HG02610 (cell line): Measurements from ENCODE around the gene HOXA2.

Experiments used
- ATAC-seq: cut with Tn5 transposase; IDR thresholded peaks from one replicate; pipeline ENCODE4 v1.9.1; 2021; ENCODE audit warnings: mild to moderate bottlenecking, moderate library complexity; ENCODE audit not compliant: unreplicated experiment

The HOXA2 gene

DNA sequence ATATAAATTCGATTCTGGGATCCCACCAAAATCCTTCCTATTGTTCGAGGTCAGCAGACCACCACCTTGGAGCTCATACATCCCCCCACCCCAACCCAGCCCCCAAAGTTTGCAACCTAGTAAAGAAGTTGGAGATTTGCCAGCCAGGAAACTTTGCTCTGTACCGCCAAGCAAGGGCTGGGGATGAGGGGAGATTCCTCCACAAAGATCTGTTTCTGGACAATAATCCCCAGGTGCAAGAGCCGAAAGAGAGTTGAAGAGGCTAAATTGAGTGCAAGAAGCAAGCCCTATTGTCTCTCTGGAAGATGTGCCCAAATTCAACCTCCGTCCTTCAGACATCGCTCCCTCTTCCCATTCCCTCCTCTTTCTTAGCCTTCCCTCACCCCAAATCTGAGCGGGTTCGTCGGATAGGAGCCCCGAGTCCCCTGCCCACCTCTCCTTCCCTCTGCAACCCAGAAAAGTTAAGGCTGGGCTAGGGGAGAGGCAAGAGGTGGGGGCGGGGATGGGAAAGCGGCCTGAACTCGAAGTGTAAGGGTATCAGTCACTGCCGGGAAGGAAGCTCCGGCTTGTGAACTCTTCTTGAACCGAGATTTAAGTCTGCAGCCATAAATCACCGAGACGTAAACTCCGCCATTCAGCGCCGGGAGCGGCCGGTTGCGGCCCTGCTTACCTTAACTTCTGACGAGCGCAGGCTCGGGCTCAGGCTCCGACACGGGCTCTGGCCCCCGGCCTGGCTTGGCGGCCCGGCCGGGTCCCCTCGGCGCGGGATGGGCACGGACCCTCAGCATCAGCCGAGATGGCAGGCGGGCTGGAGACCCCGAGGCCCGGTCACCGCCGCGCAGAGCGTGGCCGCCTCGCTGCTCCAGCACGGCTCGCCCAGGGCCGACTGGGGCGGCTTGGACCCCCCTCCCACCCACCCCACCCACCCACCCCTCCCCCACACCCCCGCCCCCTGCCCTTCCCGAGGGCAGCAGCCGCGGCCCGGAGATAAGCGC, 10.8 kb upstream of the HOXA2 start:
- ATAC-seq, result no peak

DNA sequence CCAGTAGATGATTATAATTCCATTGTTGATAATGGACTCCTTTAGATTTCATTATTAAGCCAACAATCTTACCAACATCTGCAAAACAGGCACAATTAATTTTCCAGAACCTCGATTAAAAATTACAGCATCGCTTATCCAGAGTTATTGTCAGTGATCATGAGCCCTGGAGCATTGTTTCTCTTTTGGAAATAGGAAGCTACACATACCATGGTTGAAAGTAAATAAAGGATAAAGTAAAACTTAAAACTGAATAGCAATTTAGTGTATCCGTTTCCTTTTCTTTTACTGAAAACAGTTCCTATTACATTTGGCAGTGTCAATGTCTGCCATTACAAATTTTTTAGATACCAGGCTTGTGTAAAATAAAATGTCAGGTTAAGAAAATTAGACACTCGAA, 9.9 kb upstream of the HOXA2 start:
- ATAC-seq, result no peak

DNA sequence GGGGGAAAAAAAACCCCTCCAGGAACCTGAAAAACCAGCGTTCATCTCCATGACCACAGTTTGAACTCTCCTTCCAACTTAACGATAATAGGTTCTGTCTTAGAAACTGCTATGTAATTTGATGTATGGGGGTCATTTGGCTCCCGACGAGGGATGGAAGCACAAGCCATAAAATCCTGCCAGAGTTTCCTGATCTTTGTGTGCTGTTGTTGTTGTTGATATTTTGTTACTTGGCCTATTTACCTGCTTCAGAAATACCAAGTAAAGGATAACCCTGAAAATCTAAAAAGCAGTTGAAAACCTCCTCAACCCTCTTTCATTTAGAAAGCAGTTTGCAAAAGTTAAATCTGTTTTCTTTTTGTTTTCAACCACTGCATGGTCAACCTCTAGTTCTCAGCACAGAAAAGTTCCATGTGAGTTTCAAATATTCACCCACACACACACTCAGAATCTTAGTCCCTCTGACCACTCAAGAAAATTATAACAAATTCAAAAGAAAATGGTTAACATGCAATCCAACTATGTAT, 9.3 kb upstream of the HOXA2 start:
- no peak for ATAC-seq

DNA sequence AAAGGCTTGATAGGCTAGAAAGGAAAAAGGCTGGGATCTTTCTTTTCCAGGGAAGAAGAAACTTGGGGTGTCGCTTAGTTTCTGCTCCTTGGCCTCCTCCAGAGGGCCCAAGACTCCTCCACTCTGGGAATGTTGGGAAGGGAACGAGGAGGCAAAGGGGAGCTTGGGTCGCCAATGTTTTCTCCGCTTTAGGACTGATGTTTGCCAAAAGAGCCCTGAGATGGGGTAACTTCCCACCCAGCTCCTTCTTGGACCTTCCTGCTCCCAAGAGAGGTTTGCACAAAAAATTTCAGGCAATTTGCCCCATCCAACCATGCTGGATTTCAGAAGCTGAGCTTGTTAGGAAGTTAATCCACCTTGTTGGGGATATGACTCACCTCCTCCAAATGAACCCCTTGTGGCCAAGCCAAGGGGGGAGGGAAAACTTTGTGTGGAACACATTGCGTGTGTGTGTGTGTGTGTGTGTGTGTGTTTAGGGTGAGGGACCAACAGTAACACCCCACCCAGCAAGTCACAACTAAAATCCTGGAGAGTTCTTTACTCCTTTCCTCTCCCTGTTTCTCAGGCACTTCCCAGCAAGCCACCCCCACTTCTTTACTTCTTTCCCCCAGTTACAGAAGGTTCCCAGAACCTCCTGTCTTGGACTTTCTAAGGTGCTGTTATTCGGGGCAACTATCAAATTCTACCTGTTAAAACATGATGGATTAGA, 8.7 kb upstream of the HOXA2 start:
- no peak for ATAC-seq

DNA sequence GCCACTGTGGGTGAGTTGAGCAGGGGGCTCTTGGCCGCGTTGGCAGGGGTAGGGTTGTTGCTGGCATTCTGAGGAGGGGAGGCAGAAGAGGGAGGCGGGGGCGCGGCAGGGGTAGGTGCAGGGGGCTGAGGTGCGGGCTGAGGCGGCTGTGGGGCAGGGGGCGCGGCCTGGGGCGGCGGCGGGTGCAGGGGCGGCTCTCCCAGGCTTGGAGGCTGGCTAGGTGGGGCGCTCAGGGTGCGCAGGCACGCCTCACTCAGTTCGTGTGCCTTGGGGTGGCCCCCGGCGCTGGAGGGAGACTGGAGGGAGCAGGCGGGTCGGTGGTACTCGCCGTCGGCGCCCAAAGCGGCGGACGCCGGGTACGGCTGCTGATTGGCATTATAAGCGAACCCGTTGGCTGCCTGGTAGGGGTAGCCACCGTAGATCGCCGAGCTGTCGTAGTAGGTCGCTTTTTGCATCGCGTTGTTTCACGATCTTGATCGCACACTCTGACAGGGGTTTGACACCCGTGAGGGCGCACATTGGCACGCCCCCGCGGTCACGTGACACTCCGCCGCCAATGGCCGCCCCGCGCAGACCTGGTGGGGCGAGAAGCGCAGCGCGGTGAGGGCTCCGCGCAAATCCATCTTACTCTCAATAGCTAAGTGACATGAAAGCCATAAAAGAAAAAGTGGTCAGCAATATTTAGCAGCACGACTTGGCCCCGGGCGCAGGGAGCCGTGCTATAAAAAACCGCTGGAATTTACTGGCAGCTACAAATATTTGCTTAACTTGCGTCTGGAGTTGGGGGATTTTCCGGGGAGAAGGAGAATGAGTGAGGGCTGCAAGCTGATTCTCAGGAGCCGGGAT, 7.9 kb upstream of the HOXA2 start:
- no peak for ATAC-seq

DNA sequence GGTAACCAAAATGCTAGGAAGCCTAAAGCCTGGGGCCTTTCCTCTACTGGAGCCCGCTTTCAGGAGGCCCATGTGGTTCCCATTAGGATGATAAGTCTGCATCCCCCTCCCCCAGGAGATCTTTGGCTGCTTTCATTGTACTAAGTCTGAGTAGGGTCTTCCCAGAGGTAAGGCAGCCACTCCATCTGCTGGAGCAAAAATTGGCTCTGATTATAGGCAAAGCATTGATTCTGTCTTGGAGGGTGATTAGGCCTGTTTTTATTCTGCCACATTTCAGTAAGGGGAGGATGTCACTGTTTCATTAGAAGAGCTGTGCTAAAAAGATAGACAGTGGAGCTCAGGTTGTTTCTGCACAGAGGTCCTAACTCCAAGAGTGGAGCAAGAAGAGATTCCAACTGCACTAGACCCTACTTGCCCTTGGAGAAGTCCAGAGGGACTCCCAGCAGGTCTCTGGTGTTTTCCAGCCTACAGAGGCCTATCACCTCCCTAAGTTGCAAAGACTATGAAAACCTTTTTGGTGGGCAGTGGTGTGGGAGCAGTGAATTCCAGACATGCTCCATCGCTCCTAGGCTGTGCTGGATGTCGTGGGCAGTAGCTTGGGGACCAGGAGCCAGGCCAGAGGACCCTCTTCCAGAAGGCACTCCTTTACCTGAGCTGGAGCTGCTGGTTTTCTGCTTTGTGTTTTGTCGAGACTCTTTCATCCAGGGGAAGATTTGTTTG, 7.1 kb upstream of the HOXA2 start:
- ATAC-seq, result no peak

DNA sequence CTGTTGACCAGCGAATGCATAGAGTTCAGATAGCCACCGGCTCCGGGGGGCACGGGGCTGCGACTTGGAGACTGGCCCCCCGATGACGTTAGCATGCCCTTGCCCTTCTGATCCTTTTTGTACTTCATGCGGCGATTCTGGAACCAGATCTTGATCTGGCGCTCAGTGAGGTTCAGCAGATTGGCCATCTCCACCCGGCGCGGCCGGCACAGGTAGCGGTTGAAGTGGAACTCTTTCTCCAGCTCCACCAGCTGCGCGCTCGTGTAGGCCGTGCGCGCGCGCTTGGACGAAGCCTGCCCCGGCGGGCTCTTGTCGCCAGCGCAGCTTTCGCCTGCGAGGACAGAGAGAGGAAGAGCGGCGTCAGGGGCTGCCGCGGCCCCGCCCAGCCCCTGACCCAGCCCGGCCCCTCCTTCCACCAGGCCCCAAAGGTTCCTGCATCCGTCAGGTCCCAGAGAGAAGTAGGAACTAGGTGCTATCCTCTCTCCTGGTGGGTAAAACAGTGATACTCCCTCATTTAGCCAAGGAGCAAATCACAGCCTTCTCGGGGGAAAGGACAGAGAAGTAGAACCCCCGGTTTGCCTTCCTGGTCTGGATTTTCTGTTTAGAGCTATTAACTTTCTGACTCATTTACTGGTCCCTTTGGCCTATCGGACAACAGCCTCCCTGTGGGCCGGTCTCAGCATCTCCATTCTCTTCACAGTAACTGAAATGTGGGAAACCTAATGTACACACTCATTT, 6.1 kb upstream of the HOXA2 start:
- ATAC-seq, result no peak

DNA sequence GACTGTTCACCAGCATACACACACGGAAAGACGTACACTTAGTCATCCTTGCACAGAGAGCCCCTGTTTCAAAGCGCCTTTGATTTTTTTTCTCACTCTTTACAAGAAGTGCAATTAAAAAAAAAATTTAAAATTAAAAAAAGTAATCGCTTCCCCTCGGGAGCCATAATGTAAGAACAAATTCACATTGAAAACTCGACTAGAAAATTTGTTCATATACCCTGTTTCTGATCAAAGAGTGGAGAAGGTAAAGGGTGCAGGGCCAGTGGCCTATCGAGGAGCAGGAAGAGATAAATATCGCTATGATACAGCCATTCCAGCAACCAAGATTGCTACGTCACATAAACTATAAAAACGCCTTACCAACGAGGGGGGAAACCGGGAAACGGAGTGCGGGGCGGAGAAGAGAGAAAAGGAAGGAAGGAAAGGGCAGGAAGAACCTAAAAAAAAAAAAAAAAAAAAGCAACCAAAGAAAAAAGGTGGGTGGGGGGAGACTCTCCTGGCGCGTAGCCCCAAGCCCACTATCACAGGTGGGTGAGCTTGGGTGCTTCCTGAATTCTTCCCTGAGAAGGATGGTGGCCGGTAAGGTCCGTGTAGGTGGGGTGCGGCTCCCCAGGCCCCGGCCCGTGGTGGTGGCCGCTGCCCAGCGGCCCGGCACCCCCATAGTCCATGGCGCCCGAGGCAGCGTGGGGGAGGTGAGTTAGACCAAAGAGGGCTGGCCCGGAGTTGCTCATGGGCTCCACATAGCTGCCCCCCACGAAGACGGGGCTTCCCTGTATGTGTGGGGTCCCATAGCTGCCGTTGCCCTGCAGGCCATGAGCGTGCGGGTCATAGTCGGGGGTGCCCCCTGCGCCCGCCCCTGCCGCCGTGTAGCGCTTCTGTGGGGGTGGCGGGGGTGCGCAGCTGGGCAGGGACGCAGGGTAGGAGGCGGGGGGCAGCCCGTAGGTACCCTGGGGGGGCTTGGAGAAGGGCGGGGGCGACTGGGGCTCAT, 5.2 kb upstream of the HOXA2 start:
- ATAC-seq, result no peak

DNA sequence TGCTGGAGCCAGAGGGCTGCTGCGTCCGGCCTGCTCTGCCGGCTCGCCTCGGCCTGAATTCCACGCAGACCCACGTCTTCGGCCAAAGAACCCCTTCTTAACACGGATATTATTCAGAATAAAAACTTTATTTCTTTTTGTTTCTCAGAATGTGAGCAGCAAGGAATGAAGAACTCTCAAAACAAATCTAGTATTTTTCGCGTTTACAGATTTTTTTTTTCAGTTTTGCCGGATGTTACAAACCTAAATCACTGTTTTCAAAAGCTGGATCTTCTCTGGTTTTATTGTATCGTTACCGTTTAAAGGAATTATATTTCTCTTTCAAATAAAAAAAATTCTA, 4.4 kb upstream of the HOXA2 start:
- ATAC-seq, result no peak

DNA sequence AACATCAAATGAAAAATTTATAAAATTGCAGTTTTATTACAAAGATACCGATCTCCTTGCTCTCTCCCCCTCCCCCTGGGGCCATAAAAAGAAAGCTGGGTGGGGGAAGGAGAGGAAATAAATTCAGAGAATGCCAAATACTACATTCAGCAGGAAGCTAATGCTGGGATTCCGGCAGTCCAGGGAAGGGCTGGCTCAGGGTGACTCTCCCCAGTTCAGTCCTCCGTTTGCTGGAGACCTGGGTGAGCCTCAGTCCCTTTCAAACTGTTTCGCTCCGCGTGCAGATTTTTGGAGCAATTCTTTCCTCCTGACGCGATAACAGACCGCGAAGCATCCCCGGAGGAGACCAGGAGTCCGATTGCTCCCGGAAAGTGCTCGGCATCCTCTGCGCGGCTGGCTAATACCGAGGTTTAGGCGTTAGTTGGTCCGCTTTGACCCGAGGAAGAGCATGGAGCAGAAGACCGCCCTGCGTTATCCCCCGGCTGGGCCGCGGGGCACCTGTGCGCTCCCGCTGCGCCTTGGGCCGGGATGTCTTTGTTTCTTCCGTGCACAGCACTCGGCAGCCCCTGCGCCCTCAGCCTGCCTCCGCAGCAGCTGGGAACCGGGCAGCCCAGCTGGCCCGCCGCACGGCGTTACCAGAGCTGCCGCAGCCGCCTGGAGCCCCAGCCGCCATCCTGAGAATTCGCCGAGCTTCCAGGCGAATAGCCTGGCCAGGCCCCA, 3.9 kb upstream of the HOXA2 start:
- no peak for ATAC-seq

DNA sequence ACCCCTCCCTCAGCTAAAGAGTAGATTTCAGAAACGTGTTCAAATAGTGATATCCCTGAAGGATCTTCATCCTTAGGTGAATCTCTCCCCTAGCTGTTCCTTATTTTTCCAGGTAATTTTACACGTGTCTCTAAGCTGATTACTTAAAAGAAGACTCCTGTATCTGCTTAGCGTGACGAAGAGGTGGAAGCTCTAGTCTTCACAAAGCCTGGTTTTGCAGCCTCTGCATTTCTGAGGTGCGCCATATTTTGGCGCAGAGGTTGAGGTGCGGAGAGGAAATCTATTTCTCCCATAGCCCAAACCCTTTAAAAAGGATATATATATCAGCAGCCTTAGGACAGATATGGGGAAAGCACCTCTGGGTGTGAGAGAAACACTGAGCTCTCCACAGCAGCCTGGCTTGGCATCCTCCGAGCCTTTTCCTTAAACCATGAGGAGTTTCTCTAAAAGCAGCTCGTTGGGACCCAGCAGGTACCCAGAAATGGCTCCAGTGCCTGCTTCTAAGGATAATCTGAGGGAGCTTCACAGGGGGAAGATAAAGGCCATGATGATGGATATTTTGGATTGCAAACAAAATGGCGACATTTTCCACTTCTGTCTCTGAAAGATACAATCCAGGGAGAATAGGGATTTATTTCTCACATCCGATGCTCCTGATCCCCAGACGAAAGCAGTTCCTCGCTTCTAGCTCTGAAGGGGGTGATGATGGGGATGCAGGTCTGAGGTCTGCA, 3.0 kb upstream of the HOXA2 start:
- ATAC-seq, result no peak

DNA sequence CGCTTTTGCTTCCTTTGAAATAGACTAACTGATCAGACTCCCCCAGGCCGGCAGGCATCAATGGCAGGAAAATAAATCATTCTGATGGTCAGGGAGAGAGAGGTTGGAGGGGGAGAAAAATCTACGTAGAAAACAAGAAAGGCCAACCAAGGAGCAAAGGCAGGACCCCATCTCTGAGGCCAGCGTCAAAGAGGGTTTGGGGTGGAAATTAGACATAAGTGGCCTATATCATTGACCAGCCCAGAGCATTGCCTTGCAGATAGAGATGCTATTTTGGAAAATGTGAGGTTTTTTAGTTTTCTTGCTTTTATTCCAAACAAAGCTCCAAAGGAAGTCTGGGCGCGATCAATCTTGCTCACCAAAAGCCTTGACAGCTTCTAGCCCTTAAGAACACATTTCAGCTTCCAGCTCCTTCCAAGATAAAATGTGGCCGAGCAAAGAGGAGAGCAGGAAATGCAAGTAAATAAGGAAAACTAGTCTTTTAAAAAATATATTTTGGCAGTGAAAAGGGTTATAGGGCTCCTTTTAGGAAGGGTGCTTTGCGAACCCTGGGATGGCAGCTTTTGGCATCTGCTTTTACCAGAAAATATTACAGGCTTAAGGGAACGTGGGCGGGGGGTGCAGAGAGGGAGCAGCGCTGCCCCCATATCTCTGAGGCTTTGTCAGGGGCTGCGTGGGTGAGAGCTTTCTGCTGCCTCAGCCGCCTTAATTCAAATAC, 2.0 kb upstream of the HOXA2 start:
- no peak for ATAC-seq

DNA sequence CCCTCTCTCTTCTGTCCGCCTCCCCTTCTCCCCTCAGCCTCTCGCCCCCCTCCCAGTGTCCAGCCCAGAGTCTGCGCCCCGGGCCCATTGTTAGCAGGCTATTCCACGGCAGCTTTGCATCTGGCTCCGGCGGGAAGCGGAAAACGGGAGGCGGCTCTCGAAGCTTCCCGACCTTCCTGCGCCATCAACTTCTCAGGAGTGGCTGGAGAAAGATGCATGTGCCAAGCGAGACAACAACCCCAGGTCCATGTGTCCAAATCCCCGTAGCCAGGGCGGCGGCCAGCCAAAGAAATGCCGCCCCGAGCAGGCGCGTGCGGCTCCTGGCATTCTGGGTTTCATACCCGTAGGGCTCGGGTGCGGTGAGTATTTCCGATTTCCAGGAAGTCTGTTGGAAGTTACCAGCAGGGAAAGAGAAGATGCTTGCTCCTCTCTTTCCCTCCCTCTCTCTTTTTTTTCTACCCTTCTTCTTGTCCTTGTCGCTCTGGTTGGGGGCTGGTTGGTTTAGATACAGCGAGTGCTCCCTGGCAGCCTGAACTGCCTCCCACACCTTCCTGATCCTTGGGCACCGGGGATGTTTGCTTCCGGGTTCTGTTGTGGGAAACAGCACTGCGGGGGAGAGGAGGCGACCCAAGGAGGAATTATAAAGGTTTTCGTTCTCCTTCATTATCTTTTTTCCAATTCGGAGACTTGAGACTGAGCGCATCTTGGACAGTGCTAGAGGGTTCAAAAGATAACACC, 1.2 kb upstream of the HOXA2 start:
- no peak for ATAC-seq

DNA sequence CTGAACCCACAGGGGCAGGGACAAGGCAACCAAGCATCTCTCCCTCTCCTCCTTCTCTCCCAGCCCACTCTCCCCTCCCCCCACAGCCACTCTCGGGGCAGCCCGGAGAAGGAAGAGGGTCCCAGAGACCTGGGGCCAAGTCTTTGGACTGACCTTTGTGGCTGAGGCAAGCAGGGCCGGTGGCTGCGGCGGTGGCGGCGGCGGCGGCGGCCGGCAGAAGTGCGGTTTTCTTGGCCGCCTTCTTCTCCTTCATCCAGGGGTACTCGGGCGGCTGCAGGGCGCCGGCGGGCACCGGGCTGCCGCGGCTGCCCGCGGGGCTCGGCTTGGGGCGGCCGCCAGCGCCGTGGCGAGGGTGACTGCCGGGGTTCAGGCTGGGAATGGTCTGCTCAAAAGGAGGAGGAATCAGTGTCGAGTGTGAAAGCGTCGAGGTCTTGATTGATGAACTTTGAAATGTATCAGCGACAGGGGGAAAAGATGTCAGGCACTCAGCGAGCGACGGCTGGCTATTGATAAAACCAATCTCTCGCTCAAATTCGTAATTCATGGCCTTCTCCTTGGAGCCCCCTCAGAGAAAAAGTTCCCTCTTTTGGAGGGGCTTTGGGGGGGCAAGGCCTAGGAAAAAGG, 414 bp downstream of the HOXA2 start:
- no peak for ATAC-seq

DNA sequence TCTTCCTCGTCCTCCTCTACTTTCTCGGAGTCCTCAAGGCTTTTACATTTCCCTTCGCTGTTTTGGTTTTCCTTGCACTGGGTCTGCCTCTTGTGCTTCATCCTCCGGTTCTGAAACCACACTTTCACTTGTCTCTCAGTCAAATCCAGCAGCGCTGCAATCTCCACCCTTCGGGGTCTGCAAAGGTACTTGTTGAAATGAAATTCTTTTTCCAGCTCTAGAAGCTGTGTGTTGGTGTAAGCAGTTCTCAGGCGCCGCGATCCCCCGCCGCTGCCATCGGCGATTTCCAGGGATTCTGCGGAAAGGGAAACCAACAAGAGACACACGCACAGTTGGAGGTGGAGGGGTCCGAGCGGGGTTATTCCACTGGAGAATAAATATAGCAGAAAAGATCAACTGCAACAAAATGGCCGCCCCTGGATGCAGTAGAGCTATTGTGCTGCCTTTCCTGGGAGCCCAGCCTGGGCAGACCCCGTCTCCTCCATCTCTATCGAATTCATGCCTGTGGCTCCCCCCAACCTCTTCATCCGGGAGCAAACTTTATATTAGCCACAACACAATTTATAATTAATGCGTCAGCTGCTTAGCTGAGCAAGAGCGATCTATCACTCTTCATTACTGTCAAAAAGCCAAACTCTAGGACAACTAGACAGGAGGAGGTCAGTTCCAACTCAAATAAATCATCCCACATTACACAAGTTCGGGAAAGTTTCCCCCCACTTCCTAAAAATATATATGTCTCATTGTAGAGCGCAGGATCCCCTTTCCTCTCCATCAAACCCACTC, 1.1 kb downstream of the HOXA2 start:
- ATAC-seq, result no peak
